ENCODE measurements around the gene CPE. TPM values are rescaled to one million over a fixed set of nuclear protein-coding genes. Genes with fewer than 3 reads are reported as not detected.

The CPE gene
- total and polyA plus RNA-seq, 2 of the 4 experiments (the other 2 are of a cell fraction) = 3.6 to 13.5 TPM

DNA sequence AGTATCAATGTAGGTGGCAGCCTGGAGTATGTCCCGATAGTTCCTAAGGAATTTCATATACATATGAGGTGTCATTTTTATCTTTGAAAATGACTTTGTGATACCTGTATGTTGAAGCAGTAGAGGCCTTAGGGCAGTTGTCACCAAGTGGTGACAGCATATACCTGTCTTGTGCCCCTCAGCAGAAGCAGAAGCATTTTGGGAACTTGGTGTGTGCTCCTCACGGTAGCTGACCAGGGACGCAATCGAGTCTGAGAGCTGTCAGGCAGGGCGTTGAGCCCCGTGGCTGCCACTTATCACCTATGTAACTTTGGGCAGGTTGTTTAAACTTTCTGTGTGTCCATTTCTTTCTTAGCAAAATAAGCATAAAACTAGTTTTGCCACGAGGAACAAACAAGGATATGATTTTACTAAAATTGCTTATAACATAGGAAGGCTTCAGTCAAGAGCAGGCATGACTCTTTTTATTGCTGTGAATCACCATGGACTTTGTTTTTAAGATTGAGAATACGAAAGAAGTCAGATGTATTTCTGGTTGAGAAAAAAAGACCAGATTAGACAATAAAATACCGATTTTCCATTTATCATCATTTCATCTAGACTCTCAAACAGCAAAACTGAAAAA lies 161.5 kb downstream of the CPE start:
- in situ Hi-C loops (cut with MboI; ENCODE audit: low sequenced_read_pairs) = no loop called here
- CTCF ChIA-PET = interaction anchor here (0.6 kb wide), 1 partner anchor 46 kb away, joined by 3 read pairs; no protein-coding TSS in a partner anchor

More for the DNA sequence above, 161.5 kb downstream of the CPE start:
- Histone ChIP-seq H2BK120ac (ENCODE audit: low read depth, low read length) (no peak overlapping the region), H3K56ac (ENCODE audit: extremely low read depth, insufficient read depth, low read length) (no peak overlapping the region), H3K4me1 (ENCODE audit: control insufficient read depth, insufficient read depth, low read length) (no peaks in the 10 kb centered on the region), H2AK5ac (ENCODE audit: low read depth, low read length) (no peak overlapping the region), H3K9ac (ENCODE audit: low read depth, low read length) (no peak overlapping the region), H3K4ac (ENCODE audit: low read depth, low read length) (no peak overlapping the region), H3K23ac (ENCODE audit: low read depth, low read length) (no peak overlapping the region), H3K27ac (ENCODE audit: insufficient read depth, low read length) (no peak overlapping the region), H3K9me1 (ENCODE audit: insufficient read depth, low read length) (no peaks in the 10 kb centered on the region), H4K20me1 (ENCODE audit: insufficient read depth, low read length) (no peaks in the 10 kb centered on the region), H3K9me3 (ENCODE audit: control insufficient read depth, insufficient read depth, low read length) (no peaks in the 10 kb centered on the region), H3K79me1 (ENCODE audit: low read depth in 1 of 2, low read length in 2 of 2) (no peaks in the 10 kb centered on the region), H3K18ac (ENCODE audit: low read depth, low read length) (no peak overlapping the region), H4K5ac (ENCODE audit: low read depth, low read length) (no peak overlapping the region), H3K27me3 (ENCODE audit: control insufficient read depth, insufficient read depth, low read length) (no peaks in the 10 kb centered on the region), H3K14ac (replicated peaks; ENCODE audit: low read depth, low read length) (no peak overlapping the region), H4K8ac (ENCODE audit: low read depth in 2 of 2, low read length in 2 of 2) (no peak overlapping the region), H2BK15ac (ENCODE audit: low read depth, low read length) (no peak overlapping the region), H2BK5ac (ENCODE audit: low read depth, low read length, poor library complexity, severe bottlenecking) (no peak overlapping the region), H2AK9ac (replicated peaks; ENCODE audit: low read depth, low read length, poor library complexity) (no peak overlapping the region), H4K91ac (ENCODE audit: insufficient read depth, low read depth, low read length) (no peak overlapping the region), H2AFZ (replicated peaks; ENCODE audit: low read length, poor library complexity) (no peak overlapping the region), H3K4me3 (ENCODE audit: insufficient read depth, low read depth, low read length) (no peak overlapping the region), H3K4me2 (ENCODE audit: low read depth, low read length) (no peak overlapping the region), H2BK20ac (ENCODE audit: low read depth, low read length) (no peak overlapping the region), H3K36me3 (ENCODE audit: control insufficient read depth, insufficient read depth, low read length) (no peaks in the 10 kb centered on the region)
- no peak for ATAC-seq (ENCODE audit: low read depth)
- TF ChIP-seq POLR2A (IDR thresholded peaks at IDR 0.05; ENCODE audit: low read depth, low read length) (no peak), BHLHE40 (IDR thresholded peaks at IDR 0.05; ENCODE audit: low read depth, low read length) (no peak), MAZ (IDR thresholded peaks at IDR 0.05; ENCODE audit: borderline replicate concordance, low read depth, low read length) (no peak), SMC3 (IDR thresholded peaks at IDR 0.05; ENCODE audit: low read depth, low read length) (no peak), CEBPB (IDR thresholded peaks at IDR 0.05; ENCODE audit: low read depth, low read length) (no peak)
- TF ChIP-seq, protein P1, sequence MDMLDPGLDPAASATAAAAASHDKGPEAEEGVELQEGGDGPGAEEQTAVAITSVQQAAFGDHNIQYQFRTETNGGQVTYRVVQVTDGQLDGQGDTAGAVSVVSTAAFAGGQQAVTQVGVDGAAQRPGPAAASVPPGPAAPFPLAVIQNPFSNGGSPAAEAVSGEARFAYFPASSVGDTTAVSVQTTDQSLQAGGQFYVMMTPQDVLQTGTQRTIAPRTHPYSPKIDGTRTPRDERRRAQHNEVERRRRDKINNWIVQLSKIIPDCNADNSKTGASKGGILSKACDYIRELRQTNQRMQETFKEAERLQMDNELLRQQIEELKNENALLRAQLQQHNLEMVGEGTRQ (IDR thresholded peaks at IDR 0.05; ENCODE audit: low read depth, low read length) = no peak
- POLR2A ChIA-PET (ENCODE audit: unreplicated experiment) = no interaction called here
- dilution Hi-C loops (cut with HindIII; ENCODE audit: low sequenced_read_pairs, unreplicated experiment) = no loop called here
- no peak for DNase-seq
- no TSS peak for BruUV-seq (replicated peaks)
- intact Hi-C loops (cut with micrococcal nuclease) = no loop called here
- WGBS, 2 experiments (ENCODE audit: extremely low coverage in 2 of 2, insufficient read length in 1 of 2) = 72% methylated on average over 3 of the region's 9 CpGs; no CpG with 5 or more reads in 1 of the 2 experiments
